Suprapubic skin (tissue), 4 donors: ENCODE results near the gene PLEKHD1. TPM values are rescaled to one million over a fixed set of nuclear protein-coding genes. Genes with fewer than 3 reads are reported as not detected.
A peak's percentile ranks its signal among the peaks of the same experiment; 100 is the strongest.

ENCODE experiments used
- DNase-seq, 2 donors: peaks; one replicate each; pipeline ENCODE4 v3.0.0-alpha.2; 2019; ENCODE audit warnings: low spot score in 2 of 2
- H3K27ac ChIP-seq: fragments of 200-600 bp; sonication (generic); one replicate; pipeline ENCODE4 v1.5.1; 2019
- H3K27me3 ChIP-seq: fragments of 200-600 bp; sonication (generic); one replicate; pipeline ENCODE4 v1.5.1; 2019
- H3K36me3 ChIP-seq: fragments of 200-600 bp; sonication (generic); one replicate; pipeline ENCODE4 v1.5.1; 2019
- H3K4me1 ChIP-seq: fragments of 200-600 bp; sonication (generic); one replicate; pipeline ENCODE4 v1.5.1; 2019
- H3K4me3 ChIP-seq: fragments of 200-600 bp; sonication (generic); one replicate; pipeline ENCODE4 v1.5.1; 2019; ENCODE audit warnings: mild to moderate bottlenecking
- H3K9me3 ChIP-seq: fragments of 200-600 bp; sonication (generic); one replicate; pipeline ENCODE4 v1.5.1; 2019
- CTCF ChIP-seq, 2 donors: fragments of 200-600 bp in 1 of 2; fragments of 450-650 bp in 1 of 2; sonication (generic) in 1 of 2; IDR thresholded peaks; one replicate each; pipeline ENCODE4 v1.5.1; 2016 to 2019; ENCODE audit warnings: antibody characterized with exemption in 2 of 2, mild to moderate bottlenecking in 1 of 2, moderate library complexity in 1 of 2
- EP300 ChIP-seq: sonication (generic); formaldehyde crosslinking; IDR thresholded peaks from one replicate; pipeline ENCODE4 v1.6.1; 2017; ENCODE audit warnings: antibody characterized with exemption
- POLR2A ChIP-seq, 2 donors: fragments of 450-650 bp; IDR thresholded peaks; one replicate each; pipeline ENCODE4 v1.6.1; 2017; ENCODE audit warnings: antibody characterized with exemption in 2 of 2, mild to moderate bottlenecking in 2 of 2, moderate library complexity in 2 of 2
- POLR2AphosphoS5 ChIP-seq, 3 donors: sonication (generic); formaldehyde crosslinking; IDR thresholded peaks; one replicate each; pipeline ENCODE4 v1.6.1; 2017; ENCODE audit warnings: antibody characterized with exemption in 3 of 3
- WGBS: methylation state at CpG from one replicate; pipeline ENCODE4 v1.1.5; 2018; 5-methylcytosine and 5-hydroxymethylcytosine counted together
- total RNA-seq, 4 donors: library from RNA; depleted of rRNA; stranded (reverse); fragments of >200 nt; gene quantifications; one replicate each; pipeline ENCODE4 v1.1.0, GENCODE V29; 2016

PLEKHD1 gene
- total RNA-seq, 4 donors from 2014 or later: 1.2 to 3.5 (median 2.3) TPM

GRCh38 chr14:69532561-69533340 is 48.2 kb downstream of the PLEKHD1 start:
- H3K4me3 ChIP-seq: no peak overlapping the region
- DNase-seq: no peak
- TF ChIP-seq POLR2A (IDR thresholded peaks at IDR 0.05) (no peak), POLR2AphosphoS5 (IDR thresholded peaks at IDR 0.05) (no peak), CTCF (IDR thresholded peaks at IDR 0.05) (no peak), EP300 (no peak)
- H3K27me3 ChIP-seq: no peaks in the 10 kb centered on the region
- H3K9me3 ChIP-seq: no peaks in the 10 kb centered on the region
- WGBS: 56% methylated on average over 3 of the region's 3 CpGs
- H3K4me1 ChIP-seq: peaks cover 10% of the 10 kb centered on the region
- peak overlapping the region; percentile 46 for H3K27ac ChIP-seq
- H3K36me3 ChIP-seq: no peaks in the 10 kb centered on the region

GRCh38 chr14:69535230-69535848 is 50.8 kb downstream of the PLEKHD1 start:
- Histone ChIP-seq H3K27ac (no peak overlapping the region), H3K4me3 (no peak overlapping the region), H3K9me3 (no peaks in the 10 kb centered on the region), H3K36me3 (no peaks in the 10 kb centered on the region), H3K4me1 (peaks cover 12% of the 10 kb centered on the region), H3K27me3 (no peaks in the 10 kb centered on the region)
- 5% methylated on average over 4 of the region's 4 CpGs for WGBS
- TF ChIP-seq EP300 (no peak), POLR2AphosphoS5 (IDR thresholded peaks at IDR 0.05) (no peak), POLR2A (IDR thresholded peaks at IDR 0.05) (no peak), CTCF (IDR thresholded peaks at IDR 0.05) (peak; percentile 16 to 43)
- DNase-seq: no peak

- Histone ChIP-seq H3K9me3 (no peaks in the 10 kb centered on the region), H3K4me3 (no peak overlapping the region), H3K4me1 (peaks cover 15% of the 10 kb centered on the region), H3K27ac (no peak overlapping the region), H3K27me3 (no peaks in the 10 kb centered on the region), H3K36me3 (no peaks in the 10 kb centered on the region)
- DNase-seq: no peak
- TF ChIP-seq CTCF (IDR thresholded peaks at IDR 0.05): no peak
- TF ChIP-seq EP300: no peak
- no peak for TF ChIP-seq POLR2AphosphoS5 (IDR thresholded peaks at IDR 0.05)
- TF ChIP-seq POLR2A (IDR thresholded peaks at IDR 0.05): no peak
Observed at GRCh38 chr14:69536971-69537370, 52.4 kb downstream of the PLEKHD1 start.

- Histone ChIP-seq H3K27ac (no peak overlapping the region), H3K9me3 (no peaks in the 10 kb centered on the region), H3K27me3 (no peaks in the 10 kb centered on the region), H3K36me3 (no peaks in the 10 kb centered on the region), H3K4me3 (no peak overlapping the region), H3K4me1 (peaks cover 15% of the 10 kb centered on the region)
- WGBS: 88% methylated on average over 1 of the region's 1 CpG
- no peak for DNase-seq
- TF ChIP-seq EP300: no peak
- TF ChIP-seq POLR2AphosphoS5 (IDR thresholded peaks at IDR 0.05): no peak
- TF ChIP-seq CTCF (IDR thresholded peaks at IDR 0.05): no peak
- no peak for TF ChIP-seq POLR2A (IDR thresholded peaks at IDR 0.05)
Observed at GRCh38 chr14:69537900-69538299, 53.4 kb downstream of the PLEKHD1 start.

- TF ChIP-seq CTCF (IDR thresholded peaks at IDR 0.05) (no peak), POLR2A (IDR thresholded peaks at IDR 0.05) (no peak), EP300 (no peak), POLR2AphosphoS5 (IDR thresholded peaks at IDR 0.05) (no peak)
- Histone ChIP-seq H3K27me3 (no peaks in the 10 kb centered on the region), H3K4me1 (peaks cover 13% of the 10 kb centered on the region), H3K4me3 (no peak overlapping the region), H3K27ac (no peak overlapping the region), H3K9me3 (no peaks in the 10 kb centered on the region), H3K36me3 (no peaks in the 10 kb centered on the region)
- WGBS: 94% methylated on average over 1 of the region's 1 CpG
- DNase-seq: no peak
Observed at GRCh38 chr14:69538766-69539165, 54.2 kb downstream of the PLEKHD1 start.
